GM12878 (cell line): ENCODE data around the gene PRKCB. TPM values are rescaled to one million over a fixed set of nuclear protein-coding genes. Genes with fewer than 3 reads are reported as not detected.

Experiments
- ATAC-seq: fragments of 200-7000 bp; cut with Tn5 transposase; 3 replicates; pipeline ENCODE4 v1.9.1; 2020; ENCODE audit warnings: mild to moderate bottlenecking, moderate library complexity
- BruUV-seq: library from RNA; stranded (reverse); fragments of 400-500 nt; replicated peaks from 2 replicates; lab custom pipeline; 2021; lab: Mats Ljungman, UMichigan
- CTCF ChIA-PET: fragments of 300-600 bp; sonication (Branson Sonifier 250); formaldehyde crosslinking; extraction: SDS; loops from one replicate; lab custom pipeline; 2021; ENCODE audit warnings: inconsistent platforms; lab: Yijun Ruan, JAX
- POLR2A ChIA-PET: fragments of 350-600 bp; formaldehyde crosslinking; extraction: SDS; loops from one replicate; lab custom pipeline; 2021; ENCODE audit warnings: inconsistent platforms; lab: Charles Lee
- RAD21 ChIA-PET: fragments of 300-600 bp; sonication (Branson Sonifier 250); formaldehyde crosslinking; loops from one replicate; lab custom pipeline; 2023; ENCODE audit warnings: antibody characterized with exemption; ENCODE audit not compliant: unreplicated experiment; lab: Charles Lee
- SMC1A ChIA-PET: fragments of 300-600 bp; sonication (Branson Sonifier 250); formaldehyde crosslinking; loops from one replicate; lab custom pipeline; 2023; ENCODE audit not compliant: unreplicated experiment, uncharacterized antibody; lab: Charles Lee
- DNase-seq: peaks from one replicate; pipeline ENCODE4 v3.0.0-alpha.2; 2011; ENCODE audit warnings: low read depth, low spot score
- FAIRE-seq: peaks from 3 replicates; lab custom pipeline; 2011; peaks lifted over from hg19 to GRCh38; lab: Jason Lieb, UNC
- H2AFZ ChIP-seq: 2 replicates; pipeline ENCODE4 v1.6.0; 2011; ENCODE audit warnings: low read depth, low read length, control low read depth; ENCODE audit not compliant: control insufficient read depth
- H3K27ac ChIP-seq: 2 replicates; pipeline ENCODE4 v1.5.1; 2011; ENCODE audit warnings: control low read depth; ENCODE audit not compliant: control insufficient read depth, insufficient read depth
- H3K27me3 ChIP-seq, 2 experiments: replicated peaks in 1 of 2; 2 replicates each; pipeline versions ENCODE4 v1.6.0 to v1.6.1; 2011; ENCODE audit warnings: low read length in 1 of 2; ENCODE audit not compliant: control insufficient read depth in 2 of 2, insufficient read depth in 2 of 2
- H3K36me3 ChIP-seq, 2 experiments: 2 replicates each; pipeline ENCODE4 v1.5.1; 2011; ENCODE audit warnings: low read length in 1 of 2; ENCODE audit not compliant: control insufficient read depth in 2 of 2, insufficient read depth in 2 of 2
- H3K4me1 ChIP-seq: 2 replicates; pipeline ENCODE4 v1.6.1; 2011; ENCODE audit warnings: mild to moderate bottlenecking, low read length, moderate library complexity, mixed read lengths; ENCODE audit not compliant: control insufficient read depth, insufficient read depth
- H3K4me2 ChIP-seq: 2 replicates; pipeline ENCODE4 v1.6.0; 2011; ENCODE audit warnings: control low read depth; ENCODE audit not compliant: control insufficient read depth, insufficient read depth
- H3K4me3 ChIP-seq: fragments of 200-600 bp; sonication (generic); 2 replicates; pipeline ENCODE4 v1.5.1; 2016
- H3K79me2 ChIP-seq: 2 replicates; pipeline ENCODE4 v1.6.0; 2011; ENCODE audit warnings: low read length; ENCODE audit not compliant: control insufficient read depth, insufficient read depth
- H3K9ac ChIP-seq: 2 replicates; pipeline ENCODE4 v1.8.0; 2011; ENCODE audit warnings: low read length, control low read depth, mixed read lengths; ENCODE audit not compliant: control insufficient read depth, insufficient read depth
- H3K9me3 ChIP-seq: replicated peaks from 3 replicates; pipeline ENCODE4 v1.5.1; 2011; ENCODE audit warnings: mild to moderate bottlenecking, low read length; ENCODE audit not compliant: control insufficient read depth, insufficient read depth
- H4K20me1 ChIP-seq: 2 replicates; pipeline ENCODE4 v1.6.0; 2011; ENCODE audit not compliant: control insufficient read depth, insufficient read depth
- CBFB ChIP-seq: IDR thresholded peaks from 2 replicates; pipeline ENCODE4 v1.6.1; 2016; ENCODE audit warnings: antibody characterized with exemption, low read depth
- EZH2 ChIP-seq: IDR thresholded peaks from 2 replicates; pipeline ENCODE4 v1.6.1; 2012; ENCODE audit warnings: low read depth, mild to moderate bottlenecking, control low read depth, inconsistent platforms, low read length, borderline replicate concordance; ENCODE audit not compliant: control insufficient read depth
- NBN ChIP-seq: fragments of 450-650 bp; IDR thresholded peaks from 2 replicates; pipeline ENCODE4 v1.6.1; 2016
- NR2C2 ChIP-seq: IDR thresholded peaks from 2 replicates; pipeline ENCODE4 v1.6.1; 2011; ENCODE audit warnings: borderline replicate concordance, low read depth; ENCODE audit not compliant: control insufficient read depth, insufficient read length
- POLR2A ChIP-seq: IDR thresholded peaks from 2 replicates; pipeline ENCODE4 v1.6.1; 2011; ENCODE audit warnings: low read depth, mild to moderate bottlenecking, low read length
- POLR2AphosphoS5 ChIP-seq: IDR thresholded peaks from 2 replicates; pipeline ENCODE4 v1.6.1; 2011; ENCODE audit warnings: mild to moderate bottlenecking, low read length, inconsistent platforms
- SMC3 ChIP-seq: IDR thresholded peaks from 2 replicates; pipeline ENCODE4 v1.6.1; 2011; ENCODE audit warnings: low read length, improper control_type of control experiment, borderline replicate concordance
- SRF ChIP-seq, 2 experiments: IDR thresholded peaks; 2 replicates each; pipeline ENCODE4 v1.6.1; 2011; ENCODE audit warnings: low read depth in 2 of 2, low read length in 2 of 2, mild to moderate bottlenecking in 1 of 2, moderate library complexity in 1 of 2
- STAT3 ChIP-seq: IDR thresholded peaks from 2 replicates; pipeline ENCODE4 v1.6.1; 2011; ENCODE audit warnings: low read depth, low read length, improper control_type of control experiment
- SUPT20H ChIP-seq: IDR thresholded peaks from 2 replicates; pipeline ENCODE4 v1.6.1; 2011; ENCODE audit warnings: low read depth, mild to moderate bottlenecking, low read length, moderate library complexity, borderline replicate concordance; ENCODE audit not compliant: control insufficient read depth
- ZNF217 ChIP-seq: fragments of 450-650 bp; IDR thresholded peaks from 2 replicates; pipeline ENCODE4 v1.6.1; 2017; ENCODE audit warnings: antibody characterized with exemption, mild to moderate bottlenecking
- ZNF274 ChIP-seq: IDR thresholded peaks from one replicate; pipeline ENCODE4 v1.8.0; 2011; ENCODE audit not compliant: insufficient read length, insufficient read depth
- WGBS: methylation state at CpG from one replicate; pipeline ENCODE4 v1.1.6; 2016; ENCODE audit warnings: low lambda C conversion rate; ENCODE audit not compliant: insufficient replicate concordance, insufficient coverage; ENCODE audit errors: missing lambda C conversion rate; 5-methylcytosine and 5-hydroxymethylcytosine counted together
- in situ Hi-C: fragments of 300-500 bp; cut with MboI; formaldehyde crosslinking; loops from 9 replicates; pipeline ENCODE4 v1.14.3; 2018; ENCODE audit warnings: mixed read lengths
- intact Hi-C: fragments of 100-400 bp; cut with micrococcal nuclease; formaldehyde crosslinking; loops from one replicate; pipeline ENCODE4 v1.14.2; 2022; ENCODE audit not compliant: unreplicated experiment
- polyA plus RNA-seq, 11 experiments: library from polyadenylated mRNA; depleted of rRNA in 4 of 11; unstranded in 6 of 11; stranded (reverse) in 5 of 11; fragments of >200 nt; fragmentation: Nextera tagmentation in 4 of 11; fragmentation: Illumina TruSeq in 1 of 11; extraction: Ambion mirVana in 4 of 11; extraction: Trizol in 1 of 11; gene quantifications; 1 replicate in 1 of 11; 2 replicates in 10 of 11; pipeline versions ENCODE4 v1.2.1 to v1.2.3, GENCODE V29; 2011 to 2016; ENCODE audit warnings: inconsistent platforms in 2 of 11, missing spikeins in 2 of 11, low read depth in 1 of 11
- total RNA-seq, 4 experiments: library from RNA; depleted of rRNA in 3 of 4; stranded (reverse); fragments of >200 nt in 3 of 4; fragmentation: Illumina TruSeq in 1 of 4; extraction: Trizol in 1 of 4; gene quantifications; 2 replicates each; pipeline versions ENCODE4 v1.2.1 to v1.2.3, GENCODE V29; 2013 to 2021
- TF ChIP-seq, protein P1 (sequence below): fragments of 150-350 bp; IDR thresholded peaks from 2 replicates; pipeline ENCODE4 v1.6.1; 2016; ENCODE audit warnings: low read depth, low read length
- TF ChIP-seq, protein P2 (sequence below): fragments of 450-650 bp; IDR thresholded peaks from 2 replicates; pipeline ENCODE4 v1.6.1; 2017; ENCODE audit warnings: low read depth, mild to moderate bottlenecking, moderate library complexity
- TF ChIP-seq, protein P3 (sequence below): fragments of 450-650 bp; IDR thresholded peaks from 2 replicates; pipeline ENCODE4 v1.6.1; 2016; ENCODE audit warnings: mild to moderate bottlenecking
- TF ChIP-seq, protein P4 (sequence below): fragments of 450-650 bp; conservative IDR thresholded peaks from 2 replicates; pipeline ENCODE4 v1.6.1; 2017; ENCODE audit warnings: mild to moderate bottlenecking, moderate library complexity

PRKCB gene
- total and polyA plus RNA-seq, 10 of the 15 experiments (the other 5 are each of a cell fraction or from before 2014, with no cell fraction given) = 21.4 to 158 (median 97.3) TPM

DNA sequence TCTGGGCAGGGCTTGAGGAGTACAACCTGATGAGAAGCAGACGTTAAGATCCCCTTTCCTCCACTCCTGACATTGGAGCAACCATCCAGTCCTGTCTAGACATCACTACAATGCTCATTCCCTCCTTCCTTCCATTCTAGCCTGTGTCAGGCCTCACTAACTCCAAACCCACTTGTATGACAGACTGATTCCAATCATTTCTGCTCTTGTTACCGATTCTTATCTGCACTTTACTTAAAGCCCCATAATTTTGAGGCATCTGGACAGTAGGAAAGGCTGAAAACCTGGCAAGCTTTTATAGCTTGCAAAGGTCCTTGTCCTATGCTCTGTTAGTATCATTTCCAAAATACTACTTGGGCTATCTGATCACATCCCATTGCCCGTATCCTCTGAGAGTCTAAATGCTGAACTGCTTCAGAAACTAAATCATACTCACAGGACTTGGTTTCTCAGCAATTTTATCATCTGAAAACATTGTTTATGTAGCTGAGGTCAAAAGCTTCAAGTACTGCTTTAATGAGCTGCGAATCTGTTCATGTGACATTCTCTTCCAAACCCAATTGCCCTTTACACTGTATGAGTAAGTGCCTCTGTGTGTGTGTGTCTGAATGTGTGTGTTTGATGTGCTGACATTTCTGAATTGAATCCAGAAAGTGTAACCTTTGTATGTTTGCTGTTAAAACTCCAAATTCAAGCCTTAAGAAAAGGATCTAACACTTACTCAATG, 363.2 kb downstream of the PRKCB start:
- H3K9ac ChIP-seq = no peak overlapping the region
- no peak for DNase-seq
- H3K4me1 ChIP-seq = peaks cover 17% of the 10 kb centered on the region
- H2AFZ ChIP-seq = no peak overlapping the region
- POLR2A ChIA-PET = no interaction called here
- RAD21 ChIA-PET = interaction anchor here (0.5 kb wide), 1 partner anchor 509 kb away, joined by 3 read pairs; no protein-coding TSS in a partner anchor
- peaks cover 0 to 40% of the 10 kb centered on the region in 2 experiments; a peak in 3 of 4 replicates for H3K36me3 ChIP-seq
- H3K4me2 ChIP-seq = no peak overlapping the region
- WGBS = 93% methylated on average over 4 of the region's 4 CpGs
- FAIRE-seq = no peak
- H3K4me3 ChIP-seq = no peak overlapping the region
- intact Hi-C loops (loop anchor here (10.0 kb wide), 1 partner anchor 56 kb away; the partner anchor contains the start of gene CACNG3), in situ Hi-C loops (no loop called here)
- H3K27ac ChIP-seq = no peak overlapping the region
- CTCF ChIA-PET = no interaction called here
- H3K79me2 ChIP-seq = no peaks in the 10 kb centered on the region
- BruUV-seq = no TSS peak
- H3K27me3 ChIP-seq = no peaks in the 10 kb centered on the region
- SMC1A ChIA-PET = no interaction called here
- H4K20me1 ChIP-seq = no peaks in the 10 kb centered on the region
- no peaks in the 10 kb centered on the region; the same call in 2 of the 3 replicates for H3K9me3 ChIP-seq
- no peak for ATAC-seq
- TF ChIP-seq ZNF274 (no peak), SRF (IDR thresholded peaks at IDR 0.05; ENCODE audit: low read depth in 2 of 2, low read length in 2 of 2) (no peak), NR2C2 (no peak), SMC3 (no peak), NBN (no peak), CBFB (no peak), POLR2AphosphoS5 (no peak), SUPT20H (no peak), EZH2 (no peak), STAT3 (no peak), ZNF217 (no peak), POLR2A (no peak)
- TF ChIP-seq, protein P1, sequence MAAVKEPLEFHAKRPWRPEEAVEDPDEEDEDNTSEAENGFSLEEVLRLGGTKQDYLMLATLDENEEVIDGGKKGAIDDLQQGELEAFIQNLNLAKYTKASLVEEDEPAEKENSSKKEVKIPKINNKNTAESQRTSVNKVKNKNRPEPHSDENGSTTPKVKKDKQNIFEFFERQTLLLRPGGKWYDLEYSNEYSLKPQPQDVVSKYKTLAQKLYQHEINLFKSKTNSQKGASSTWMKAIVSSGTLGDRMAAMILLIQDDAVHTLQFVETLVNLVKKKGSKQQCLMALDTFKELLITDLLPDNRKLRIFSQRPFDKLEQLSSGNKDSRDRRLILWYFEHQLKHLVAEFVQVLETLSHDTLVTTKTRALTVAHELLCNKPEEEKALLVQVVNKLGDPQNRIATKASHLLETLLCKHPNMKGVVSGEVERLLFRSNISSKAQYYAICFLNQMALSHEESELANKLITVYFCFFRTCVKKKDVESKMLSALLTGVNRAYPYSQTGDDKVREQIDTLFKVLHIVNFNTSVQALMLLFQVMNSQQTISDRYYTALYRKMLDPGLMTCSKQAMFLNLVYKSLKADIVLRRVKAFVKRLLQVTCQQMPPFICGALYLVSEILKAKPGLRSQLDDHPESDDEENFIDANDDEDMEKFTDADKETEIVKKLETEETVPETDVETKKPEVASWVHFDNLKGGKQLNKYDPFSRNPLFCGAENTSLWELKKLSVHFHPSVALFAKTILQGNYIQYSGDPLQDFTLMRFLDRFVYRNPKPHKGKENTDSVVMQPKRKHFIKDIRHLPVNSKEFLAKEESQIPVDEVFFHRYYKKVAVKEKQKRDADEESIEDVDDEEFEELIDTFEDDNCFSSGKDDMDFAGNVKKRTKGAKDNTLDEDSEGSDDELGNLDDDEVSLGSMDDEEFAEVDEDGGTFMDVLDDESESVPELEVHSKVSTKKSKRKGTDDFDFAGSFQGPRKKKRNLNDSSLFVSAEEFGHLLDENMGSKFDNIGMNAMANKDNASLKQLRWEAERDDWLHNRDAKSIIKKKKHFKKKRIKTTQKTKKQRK = no peak
- TF ChIP-seq, protein P2, sequence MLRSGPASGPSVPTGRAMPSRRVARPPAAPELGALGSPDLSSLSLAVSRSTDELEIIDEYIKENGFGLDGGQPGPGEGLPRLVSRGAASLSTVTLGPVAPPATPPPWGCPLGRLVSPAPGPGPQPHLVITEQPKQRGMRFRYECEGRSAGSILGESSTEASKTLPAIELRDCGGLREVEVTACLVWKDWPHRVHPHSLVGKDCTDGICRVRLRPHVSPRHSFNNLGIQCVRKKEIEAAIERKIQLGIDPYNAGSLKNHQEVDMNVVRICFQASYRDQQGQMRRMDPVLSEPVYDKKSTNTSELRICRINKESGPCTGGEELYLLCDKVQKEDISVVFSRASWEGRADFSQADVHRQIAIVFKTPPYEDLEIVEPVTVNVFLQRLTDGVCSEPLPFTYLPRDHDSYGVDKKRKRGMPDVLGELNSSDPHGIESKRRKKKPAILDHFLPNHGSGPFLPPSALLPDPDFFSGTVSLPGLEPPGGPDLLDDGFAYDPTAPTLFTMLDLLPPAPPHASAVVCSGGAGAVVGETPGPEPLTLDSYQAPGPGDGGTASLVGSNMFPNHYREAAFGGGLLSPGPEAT = no peak
- TF ChIP-seq, protein P3, sequence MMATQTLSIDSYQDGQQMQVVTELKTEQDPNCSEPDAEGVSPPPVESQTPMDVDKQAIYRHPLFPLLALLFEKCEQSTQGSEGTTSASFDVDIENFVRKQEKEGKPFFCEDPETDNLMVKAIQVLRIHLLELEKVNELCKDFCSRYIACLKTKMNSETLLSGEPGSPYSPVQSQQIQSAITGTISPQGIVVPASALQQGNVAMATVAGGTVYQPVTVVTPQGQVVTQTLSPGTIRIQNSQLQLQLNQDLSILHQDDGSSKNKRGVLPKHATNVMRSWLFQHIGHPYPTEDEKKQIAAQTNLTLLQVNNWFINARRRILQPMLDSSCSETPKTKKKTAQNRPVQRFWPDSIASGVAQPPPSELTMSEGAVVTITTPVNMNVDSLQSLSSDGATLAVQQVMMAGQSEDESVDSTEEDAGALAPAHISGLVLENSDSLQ = no peak
- TF ChIP-seq, protein P4, sequence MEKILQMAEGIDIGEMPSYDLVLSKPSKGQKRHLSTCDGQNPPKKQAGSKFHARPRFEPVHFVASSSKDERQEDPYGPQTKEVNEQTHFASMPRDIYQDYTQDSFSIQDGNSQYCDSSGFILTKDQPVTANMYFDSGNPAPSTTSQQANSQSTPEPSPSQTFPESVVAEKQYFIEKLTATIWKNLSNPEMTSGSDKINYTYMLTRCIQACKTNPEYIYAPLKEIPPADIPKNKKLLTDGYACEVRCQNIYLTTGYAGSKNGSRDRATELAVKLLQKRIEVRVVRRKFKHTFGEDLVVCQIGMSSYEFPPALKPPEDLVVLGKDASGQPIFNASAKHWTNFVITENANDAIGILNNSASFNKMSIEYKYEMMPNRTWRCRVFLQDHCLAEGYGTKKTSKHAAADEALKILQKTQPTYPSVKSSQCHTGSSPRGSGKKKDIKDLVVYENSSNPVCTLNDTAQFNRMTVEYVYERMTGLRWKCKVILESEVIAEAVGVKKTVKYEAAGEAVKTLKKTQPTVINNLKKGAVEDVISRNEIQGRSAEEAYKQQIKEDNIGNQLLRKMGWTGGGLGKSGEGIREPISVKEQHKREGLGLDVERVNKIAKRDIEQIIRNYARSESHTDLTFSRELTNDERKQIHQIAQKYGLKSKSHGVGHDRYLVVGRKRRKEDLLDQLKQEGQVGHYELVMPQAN = no peak
